GM12878 (cell line): ENCODE results near the gene ICE2. TPM values are rescaled to one million over a fixed set of nuclear protein-coding genes. Genes with fewer than 3 reads are reported as not detected.

Experiments
- ATAC-seq: fragments of 200-7000 bp; cut with Tn5 transposase; 3 replicates; pipeline ENCODE4 v1.9.1; 2020; ENCODE audit warnings: mild to moderate bottlenecking, moderate library complexity
- BruUV-seq: library from RNA; stranded (reverse); fragments of 400-500 nt; replicated peaks from 2 replicates; lab custom pipeline; 2021; lab: Mats Ljungman, UMichigan
- CTCF ChIA-PET: fragments of 300-600 bp; sonication (Branson Sonifier 250); formaldehyde crosslinking; extraction: SDS; loops from one replicate; lab custom pipeline; 2021; ENCODE audit warnings: inconsistent platforms; lab: Yijun Ruan, JAX
- POLR2A ChIA-PET: fragments of 350-600 bp; formaldehyde crosslinking; extraction: SDS; loops from one replicate; lab custom pipeline; 2021; ENCODE audit warnings: inconsistent platforms; lab: Charles Lee
- RAD21 ChIA-PET: fragments of 300-600 bp; sonication (Branson Sonifier 250); formaldehyde crosslinking; loops from one replicate; lab custom pipeline; 2023; ENCODE audit warnings: antibody characterized with exemption; ENCODE audit not compliant: unreplicated experiment; lab: Charles Lee
- SMC1A ChIA-PET: fragments of 300-600 bp; sonication (Branson Sonifier 250); formaldehyde crosslinking; loops from one replicate; lab custom pipeline; 2023; ENCODE audit not compliant: unreplicated experiment, uncharacterized antibody; lab: Charles Lee
- DNase-seq: peaks from one replicate; pipeline ENCODE4 v3.0.0-alpha.2; 2011; ENCODE audit warnings: low read depth, low spot score
- FAIRE-seq: peaks from 3 replicates; lab custom pipeline; 2011; peaks lifted over from hg19 to GRCh38; lab: Jason Lieb, UNC
- H2AFZ ChIP-seq: 2 replicates; pipeline ENCODE4 v1.6.0; 2011; ENCODE audit warnings: low read depth, low read length, control low read depth; ENCODE audit not compliant: control insufficient read depth
- H3K27ac ChIP-seq: 2 replicates; pipeline ENCODE4 v1.5.1; 2011; ENCODE audit warnings: control low read depth; ENCODE audit not compliant: control insufficient read depth, insufficient read depth
- H3K27me3 ChIP-seq, 2 experiments: replicated peaks in 1 of 2; 2 replicates each; pipeline versions ENCODE4 v1.6.0 to v1.6.1; 2011; ENCODE audit warnings: low read length in 1 of 2; ENCODE audit not compliant: control insufficient read depth in 2 of 2, insufficient read depth in 2 of 2
- H3K36me3 ChIP-seq, 2 experiments: 2 replicates each; pipeline ENCODE4 v1.5.1; 2011; ENCODE audit warnings: low read length in 1 of 2; ENCODE audit not compliant: control insufficient read depth in 2 of 2, insufficient read depth in 2 of 2
- H3K4me1 ChIP-seq: 2 replicates; pipeline ENCODE4 v1.6.1; 2011; ENCODE audit warnings: mild to moderate bottlenecking, low read length, moderate library complexity, mixed read lengths; ENCODE audit not compliant: control insufficient read depth, insufficient read depth
- H3K4me2 ChIP-seq: 2 replicates; pipeline ENCODE4 v1.6.0; 2011; ENCODE audit warnings: control low read depth; ENCODE audit not compliant: control insufficient read depth, insufficient read depth
- H3K4me3 ChIP-seq: fragments of 200-600 bp; sonication (generic); 2 replicates; pipeline ENCODE4 v1.5.1; 2016
- H3K79me2 ChIP-seq: 2 replicates; pipeline ENCODE4 v1.6.0; 2011; ENCODE audit warnings: low read length; ENCODE audit not compliant: control insufficient read depth, insufficient read depth
- H3K9ac ChIP-seq: 2 replicates; pipeline ENCODE4 v1.8.0; 2011; ENCODE audit warnings: low read length, control low read depth, mixed read lengths; ENCODE audit not compliant: control insufficient read depth, insufficient read depth
- H3K9me3 ChIP-seq: replicated peaks from 3 replicates; pipeline ENCODE4 v1.5.1; 2011; ENCODE audit warnings: mild to moderate bottlenecking, low read length; ENCODE audit not compliant: control insufficient read depth, insufficient read depth
- H4K20me1 ChIP-seq: 2 replicates; pipeline ENCODE4 v1.6.0; 2011; ENCODE audit not compliant: control insufficient read depth, insufficient read depth
- IKZF2 ChIP-seq, 2 experiments: fragments of 450-650 bp; IDR thresholded peaks; 2 replicates each; pipeline ENCODE4 v1.6.1; 2017; ENCODE audit warnings: mild to moderate bottlenecking in 2 of 2, moderate library complexity in 2 of 2
- NFYA ChIP-seq: IDR thresholded peaks from 2 replicates; pipeline ENCODE4 v1.6.1; 2011; ENCODE audit warnings: low read depth, mild to moderate bottlenecking, low read length, improper control_type of control experiment, borderline replicate concordance
- TAF1 ChIP-seq: IDR thresholded peaks from 2 replicates; pipeline ENCODE4 v1.6.1; 2011; ENCODE audit warnings: mild to moderate bottlenecking, low read depth, low read length, borderline replicate concordance
- WRNIP1 ChIP-seq: IDR thresholded peaks from 2 replicates; pipeline ENCODE4 v1.6.1; 2011; ENCODE audit warnings: low read depth, low read length, improper control_type of control experiment, borderline replicate concordance
- ZNF207 ChIP-seq: fragments of 450-650 bp; IDR thresholded peaks from 2 replicates; pipeline ENCODE4 v1.6.1; 2014; ENCODE audit warnings: antibody characterized with exemption, mild to moderate bottlenecking, borderline replicate concordance
- ZNF274 ChIP-seq: IDR thresholded peaks from one replicate; pipeline ENCODE4 v1.8.0; 2011; ENCODE audit not compliant: insufficient read length, insufficient read depth
- ZNF384 ChIP-seq: IDR thresholded peaks from 2 replicates; pipeline ENCODE4 v1.6.1; 2012; ENCODE audit warnings: low read depth, mild to moderate bottlenecking, low read length, improper control_type of control experiment, borderline replicate concordance
- ZNF622 ChIP-seq: fragments of 450-650 bp; IDR thresholded peaks from 2 replicates; pipeline ENCODE4 v1.6.1; 2017; ENCODE audit warnings: mild to moderate bottlenecking, inconsistent platforms
- WGBS: methylation state at CpG from one replicate; pipeline ENCODE4 v1.1.6; 2016; ENCODE audit warnings: low lambda C conversion rate; ENCODE audit not compliant: insufficient replicate concordance, insufficient coverage; ENCODE audit errors: missing lambda C conversion rate; 5-methylcytosine and 5-hydroxymethylcytosine counted together
- in situ Hi-C: fragments of 300-500 bp; cut with MboI; formaldehyde crosslinking; loops from 9 replicates; pipeline ENCODE4 v1.14.3; 2018; ENCODE audit warnings: mixed read lengths
- intact Hi-C: fragments of 100-400 bp; cut with micrococcal nuclease; formaldehyde crosslinking; loops from one replicate; pipeline ENCODE4 v1.14.2; 2022; ENCODE audit not compliant: unreplicated experiment
- polyA plus RNA-seq, 11 experiments: library from polyadenylated mRNA; depleted of rRNA in 4 of 11; unstranded in 6 of 11; stranded (reverse) in 5 of 11; fragments of >200 nt; fragmentation: Nextera tagmentation in 4 of 11; fragmentation: Illumina TruSeq in 1 of 11; extraction: Ambion mirVana in 4 of 11; extraction: Trizol in 1 of 11; gene quantifications; 1 replicate in 1 of 11; 2 replicates in 10 of 11; pipeline versions ENCODE4 v1.2.1 to v1.2.3, GENCODE V29; 2011 to 2016; ENCODE audit warnings: inconsistent platforms in 2 of 11, missing spikeins in 2 of 11, low read depth in 1 of 11
- total RNA-seq, 4 experiments: library from RNA; depleted of rRNA in 3 of 4; stranded (reverse); fragments of >200 nt in 3 of 4; fragmentation: Illumina TruSeq in 1 of 4; extraction: Trizol in 1 of 4; gene quantifications; 2 replicates each; pipeline versions ENCODE4 v1.2.1 to v1.2.3, GENCODE V29; 2013 to 2021
- TF ChIP-seq, protein P1 (sequence below): fragments of 450-650 bp; formaldehyde crosslinking; IDR thresholded peaks from 2 replicates; pipeline ENCODE4 v1.5.0; 2022; ENCODE audit warnings: mild to moderate bottlenecking, missing genetic modification characterization

Gene ICE2
- total and polyA plus RNA-seq, 10 of the 15 experiments (the other 5 are each of a cell fraction or from before 2014, with no cell fraction given), result 14.2 to 62.0 (median 44.9) TPM

DNA sequence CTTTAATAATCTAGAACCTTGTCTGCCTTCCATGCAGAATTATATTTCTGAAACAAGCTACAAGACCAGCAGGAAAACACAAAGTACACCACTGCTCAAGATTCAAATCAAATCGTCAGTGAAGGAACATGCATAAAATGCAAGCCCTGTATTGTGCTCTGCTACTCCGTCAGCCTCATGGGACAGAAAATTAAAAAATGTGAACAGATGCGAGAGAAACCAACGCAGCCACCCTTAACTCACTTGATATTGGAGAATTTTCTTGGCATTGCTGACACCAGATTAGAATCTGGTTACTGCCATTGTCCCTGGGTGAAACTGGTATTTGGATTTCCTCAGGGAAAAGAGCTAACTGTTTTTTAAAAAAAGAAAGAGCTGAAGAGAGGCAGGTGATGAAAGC, 104.7 kb downstream of the ICE2 start:
- no peak overlapping the region for H3K9ac ChIP-seq
- TF ChIP-seq ZNF207, result no peak
- no peak for TF ChIP-seq TAF1
- TF ChIP-seq, protein P1, sequence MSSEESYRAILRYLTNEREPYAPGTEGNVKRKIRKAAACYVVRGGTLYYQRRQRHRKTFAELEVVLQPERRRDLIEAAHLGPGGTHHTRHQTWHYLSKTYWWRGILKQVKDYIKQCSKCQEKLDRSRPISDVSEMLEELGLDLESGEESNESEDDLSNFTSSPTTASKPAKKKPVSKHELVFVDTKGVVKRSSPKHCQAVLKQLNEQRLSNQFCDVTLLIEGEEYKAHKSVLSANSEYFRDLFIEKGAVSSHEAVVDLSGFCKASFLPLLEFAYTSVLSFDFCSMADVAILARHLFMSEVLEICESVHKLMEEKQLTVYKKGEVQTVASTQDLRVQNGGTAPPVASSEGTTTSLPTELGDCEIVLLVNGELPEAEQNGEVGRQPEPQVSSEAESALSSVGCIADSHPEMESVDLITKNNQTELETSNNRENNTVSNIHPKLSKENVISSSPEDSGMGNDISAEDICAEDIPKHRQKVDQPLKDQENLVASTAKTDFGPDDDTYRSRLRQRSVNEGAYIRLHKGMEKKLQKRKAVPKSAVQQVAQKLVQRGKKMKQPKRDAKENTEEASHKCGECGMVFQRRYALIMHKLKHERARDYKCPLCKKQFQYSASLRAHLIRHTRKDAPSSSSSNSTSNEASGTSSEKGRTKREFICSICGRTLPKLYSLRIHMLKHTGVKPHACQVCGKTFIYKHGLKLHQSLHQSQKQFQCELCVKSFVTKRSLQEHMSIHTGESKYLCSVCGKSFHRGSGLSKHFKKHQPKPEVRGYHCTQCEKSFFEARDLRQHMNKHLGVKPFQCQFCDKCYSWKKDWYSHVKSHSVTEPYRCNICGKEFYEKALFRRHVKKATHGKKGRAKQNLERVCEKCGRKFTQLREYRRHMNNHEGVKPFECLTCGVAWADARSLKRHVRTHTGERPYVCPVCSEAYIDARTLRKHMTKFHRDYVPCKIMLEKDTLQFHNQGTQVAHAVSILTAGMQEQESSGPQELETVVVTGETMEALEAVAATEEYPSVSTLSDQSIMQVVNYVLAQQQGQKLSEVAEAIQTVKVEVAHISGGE (CRISPR knock-in tag), result no peak
- TF ChIP-seq ZNF274, result no peak
- no peak for TF ChIP-seq IKZF2 (IDR thresholded peaks at IDR 0.05)
- TF ChIP-seq NFYA, result no peak
- no peak for TF ChIP-seq ZNF622
- no peak for TF ChIP-seq ZNF384
- no peak for TF ChIP-seq WRNIP1
- TF ChIP-seq, all 136 proteins: peak for 0
- Histone ChIP-seq H4K20me1 (no peaks in the 10 kb centered on the region), H3K36me3 (peaks cover 0 to 16% of the 10 kb centered on the region in 2 experiments; a peak in 3 of 4 replicates), H3K27me3 (no peaks in the 10 kb centered on the region), H3K27ac (no peak overlapping the region), H3K9me3 (no peaks in the 10 kb centered on the region), H3K4me1 (no peaks in the 10 kb centered on the region), H3K4me2 (no peak overlapping the region), H2AFZ (no peak overlapping the region), H3K79me2 (no peaks in the 10 kb centered on the region), H3K4me3 (no peak overlapping the region)
- BruUV-seq, result no TSS peak
- in situ Hi-C loops, result loop anchor here (25.0 kb wide), 1 partner anchor 1463 kb away; no protein-coding TSS in a partner anchor
- SMC1A ChIA-PET, result interaction anchor here (1.0 to 1.4 kb wide), 2 partner anchors 11 to 543 kb away, joined by 3 read pairs; no protein-coding TSS in a partner anchor
- no peak for FAIRE-seq
- intact Hi-C loops, result no loop called here
- POLR2A ChIA-PET, result no interaction called here
- WGBS, result 93% methylated on average over 4 of the region's 4 CpGs
- RAD21 ChIA-PET, result interaction anchor here (1.0 kb wide), 1 partner anchor 47 kb away, joined by 3 read pairs; no protein-coding TSS in a partner anchor
- CTCF ChIA-PET, result interaction anchor here (1.2 to 2.0 kb wide), 2 partner anchors 10 to 146 kb away, joined by 3 to 8 read pairs; no protein-coding TSS in a partner anchor
- DNase-seq, result no peak
- no peak for ATAC-seq
